ENCODE results near the gene SERPINE2.

Gene SERPINE2

GRCh38 chr2:224022486-224022885 lies 16.6 kb downstream of the SERPINE2 start:
- no peak for TF ChIP-seq CTCF (IDR thresholded peaks at IDR 0.05; ENCODE audit: insufficient read depth, low read depth, low read length, missing control alignments)
- H3K4me3 ChIP-seq (ENCODE audit: low read length), result no peak overlapping the region
- DNase-seq (ENCODE audit: low read depth), result no peak

GRCh38 chr2:224020523-224020922 lies 18.6 kb downstream of the SERPINE2 start:
- no peak for TF ChIP-seq CTCF (IDR thresholded peaks at IDR 0.05; ENCODE audit: insufficient read depth, low read depth, low read length, missing control alignments)
- no peak overlapping the region for H3K4me3 ChIP-seq (ENCODE audit: low read length)

GRCh38 chr2:224017957-224018356 lies 21.1 kb downstream of the SERPINE2 start:
- DNase-seq (ENCODE audit: low read depth), result no peak
- H3K4me3 ChIP-seq (ENCODE audit: low read length), result no peak overlapping the region
- TF ChIP-seq CTCF (IDR thresholded peaks at IDR 0.05; ENCODE audit: insufficient read depth, low read depth, low read length, missing control alignments), result no peak

More at GRCh38 chr2:224020523-224020922, 18.6 kb downstream of the SERPINE2 start:
- no peak for DNase-seq (ENCODE audit: low read depth)

- DNase-seq (ENCODE audit: low read depth), result peak; percentile 77
- no peak overlapping the region for H3K4me3 ChIP-seq (ENCODE audit: low read length)
- no peak for TF ChIP-seq CTCF (IDR thresholded peaks at IDR 0.05; ENCODE audit: insufficient read depth, low read depth, low read length, missing control alignments)
Measured at GRCh38 chr2:224016963-224017362, 22.1 kb downstream of the SERPINE2 start.

- DNase-seq (ENCODE audit: low read depth), result no peak
- no peak for TF ChIP-seq CTCF (IDR thresholded peaks at IDR 0.05; ENCODE audit: insufficient read depth, low read depth, low read length, missing control alignments)
- no peak overlapping the region for H3K4me3 ChIP-seq (ENCODE audit: low read length)
Measured at GRCh38 chr2:224014336-224014735, 24.8 kb downstream of the SERPINE2 start.

GRCh38 chr2:224011837-224012236 lies 27.2 kb downstream of the SERPINE2 start:
- H3K4me3 ChIP-seq (ENCODE audit: low read length), result no peak overlapping the region

More at GRCh38 chr2:224011837-224012236, 27.2 kb downstream of the SERPINE2 start:
- no peak for TF ChIP-seq CTCF (IDR thresholded peaks at IDR 0.05; ENCODE audit: insufficient read depth, low read depth, low read length, missing control alignments)
- no peak for DNase-seq (ENCODE audit: low read depth)
